Uterus (tissue), 2 donors: ENCODE results near the gene CDH4.

Source experiments
- CTCF ChIP-seq, 4 experiments: fragments of 200-600 bp in 2 of 4; fragments of 450-650 bp in 2 of 4; sonication (generic) in 2 of 4; IDR thresholded peaks; one replicate each; pipeline ENCODE4 v1.5.1; 2016 to 2019; ENCODE audit warnings: antibody characterized with exemption in 4 of 4, mild to moderate bottlenecking in 2 of 4, moderate library complexity in 1 of 4
- POLR2A ChIP-seq, 2 donors: fragments of 450-650 bp; IDR thresholded peaks; one replicate each; pipeline ENCODE4 v1.6.1; 2016; ENCODE audit warnings: antibody characterized with exemption in 2 of 2, mild to moderate bottlenecking in 1 of 2, moderate library complexity in 1 of 2

- no peak for TF ChIP-seq CTCF (IDR thresholded peaks at IDR 0.05)
- no peak for TF ChIP-seq POLR2A (IDR thresholded peaks at IDR 0.05)
Measured at GRCh38 chr20:61817575-61817974, 565.5 kb downstream of the CDH4 start.
